ENCODE results near the gene USP5.
A peak's percentile ranks its signal among the peaks of the same experiment; 100 is the strongest.
"Not testable (repeated sequence)": the region's sequence is repeated elsewhere in the genome, so short reads cannot be mapped to it uniquely, and the experiment has no call there.

Gene USP5

GRCh38 chr12:6866920-6867412, 15.0 kb downstream of the USP5 start:
- DNase-seq: no peak

GRCh38 chr12:6867413-6868210, 15.7 kb downstream of the USP5 start, which contains the start of gene TPI1:
TPI1 (plus strand) TSS chr12:6867531; CDS start chr12:6867567, 36 bp downstream.
- peak; percentile 87 for DNase-seq

- peak; percentile 13 for DNase-seq
Observed at GRCh38 chr12:6868211-6869048, 16.5 kb downstream of the USP5 start.

GRCh38 chr12:6869049-6870021, 17.4 kb downstream of the USP5 start:
- peak; percentile 88 for DNase-seq

- not testable (repeated sequence) for DNase-seq
Observed at GRCh38 chr12:6870304-6870703, 18.4 kb downstream of the USP5 start.

- DNase-seq: peak; percentile 47
Observed at GRCh38 chr12:6871052-6871957, 19.4 kb downstream of the USP5 start.

GRCh38 chr12:6872073-6873048, 20.4 kb downstream of the USP5 start:
- DNase-seq: peak; percentile 88

GRCh38 chr12:6873094-6874014, 21.4 kb downstream of the USP5 start, which contains the start of gene SPSB2:
SPSB2 (minus strand) TSS chr12:6873303; CDS start chr12:6872901, 402 bp downstream.
- DNase-seq: peak; percentile 100

GRCh38 chr12:6874015-6874368, 22.0 kb downstream of the USP5 start:
- not testable (repeated sequence) for DNase-seq

GRCh38 chr12:6879824-6880223, 27.9 kb downstream of the USP5 start:
- not testable (repeated sequence) for DNase-seq

GRCh38 chr12:6883252-6883651, 31.3 kb downstream of the USP5 start:
- DNase-seq: no peak

- no peak for DNase-seq
Observed at GRCh38 chr12:6883683-6884082, 31.7 kb downstream of the USP5 start.

- no peak for DNase-seq
Observed at GRCh38 chr12:6884539-6884938, 32.6 kb downstream of the USP5 start.

- not testable (repeated sequence) for DNase-seq
Observed at GRCh38 chr12:6886206-6886999, 34.5 kb downstream of the USP5 start.

GRCh38 chr12:6887460-6887859, 35.5 kb downstream of the USP5 start:
- no peak for DNase-seq

- DNase-seq: no peak
Observed at GRCh38 chr12:6888360-6888759, 36.4 kb downstream of the USP5 start.

- DNase-seq: not testable (repeated sequence)
Observed at GRCh38 chr12:6888794-6889193, 36.8 kb downstream of the USP5 start.

Data from CD4-positive, alpha-beta T cell treated with Interleukin-6 for 4 hours (primary cell).